Thyroid gland (tissue), 4 donors: Measurements from ENCODE around the gene ANKRD11.

Experiments
- POLR2A ChIP-seq, 2 donors: fragments of 450-650 bp; IDR thresholded peaks; one replicate each; pipeline ENCODE4 v1.6.1; 2017; ENCODE audit warnings: antibody characterized with exemption in 2 of 2, mild to moderate bottlenecking in 2 of 2, moderate library complexity in 1 of 2
- TF ChIP-seq, protein P1 (sequence below), 6 experiments: fragments of 200-600 bp in 3 of 6; fragments of 450-650 bp in 3 of 6; sonication (generic) in 3 of 6; IDR thresholded peaks; one replicate each; pipeline ENCODE4 v1.5.1; 2016 to 2019; ENCODE audit warnings: antibody characterized with exemption in 6 of 6, mild to moderate bottlenecking in 2 of 6, inconsistent platforms in 1 of 6, moderate library complexity in 1 of 6

DNA sequence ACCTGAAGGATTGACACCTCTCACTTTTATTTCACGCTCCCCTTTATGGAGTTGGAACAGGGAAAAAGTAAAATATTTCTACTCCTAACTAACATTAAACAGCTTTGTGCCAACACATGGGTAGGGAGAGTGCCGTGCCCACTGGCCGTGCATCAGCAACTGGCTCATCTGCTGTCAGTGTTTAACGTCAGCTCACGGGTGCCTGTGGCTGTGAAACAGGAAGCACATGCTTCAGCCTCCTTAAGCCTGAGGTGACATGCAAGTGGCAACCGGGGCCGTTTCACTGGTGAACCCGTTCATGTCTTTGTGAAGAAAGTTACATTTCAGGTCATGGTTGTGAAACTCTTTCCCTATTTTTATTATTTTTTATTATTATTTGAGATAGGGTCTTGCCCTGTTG lies 21.0 kb upstream of the ANKRD11 start:
- TF ChIP-seq, protein P1, sequence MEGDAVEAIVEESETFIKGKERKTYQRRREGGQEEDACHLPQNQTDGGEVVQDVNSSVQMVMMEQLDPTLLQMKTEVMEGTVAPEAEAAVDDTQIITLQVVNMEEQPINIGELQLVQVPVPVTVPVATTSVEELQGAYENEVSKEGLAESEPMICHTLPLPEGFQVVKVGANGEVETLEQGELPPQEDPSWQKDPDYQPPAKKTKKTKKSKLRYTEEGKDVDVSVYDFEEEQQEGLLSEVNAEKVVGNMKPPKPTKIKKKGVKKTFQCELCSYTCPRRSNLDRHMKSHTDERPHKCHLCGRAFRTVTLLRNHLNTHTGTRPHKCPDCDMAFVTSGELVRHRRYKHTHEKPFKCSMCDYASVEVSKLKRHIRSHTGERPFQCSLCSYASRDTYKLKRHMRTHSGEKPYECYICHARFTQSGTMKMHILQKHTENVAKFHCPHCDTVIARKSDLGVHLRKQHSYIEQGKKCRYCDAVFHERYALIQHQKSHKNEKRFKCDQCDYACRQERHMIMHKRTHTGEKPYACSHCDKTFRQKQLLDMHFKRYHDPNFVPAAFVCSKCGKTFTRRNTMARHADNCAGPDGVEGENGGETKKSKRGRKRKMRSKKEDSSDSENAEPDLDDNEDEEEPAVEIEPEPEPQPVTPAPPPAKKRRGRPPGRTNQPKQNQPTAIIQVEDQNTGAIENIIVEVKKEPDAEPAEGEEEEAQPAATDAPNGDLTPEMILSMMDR (IDR thresholded peaks at IDR 0.05) = no peak
- TF ChIP-seq POLR2A (IDR thresholded peaks at IDR 0.05) = no peak
